Renal pelvis (tissue), 12 donors: ENCODE results near the gene ZMYND10. TPM values are rescaled to one million over a fixed set of nuclear protein-coding genes. Genes with fewer than 3 reads are reported as not detected.
A peak's percentile ranks its signal among the peaks of the same experiment; 100 is the strongest.

ENCODE experiments used
- DNase-seq: peaks from one replicate; pipeline ENCODE4 v3.0.0-alpha.2; 2013
- long read RNA-seq, 16 experiments: transcript quantifications; one replicate each; lab custom pipeline, GENCODE V29; 2026
- polyA plus RNA-seq, 3 donors: library from polyadenylated mRNA; unstranded; fragments of 120-200 nt; gene quantifications; one replicate each; pipeline ENCODE4 v1.2.1, GENCODE V29; 2013; ENCODE audit not compliant: insufficient read length in 3 of 3

ZMYND10 gene
- 1 to 10 TPM; 3.4 to 4.5 (median 3.9) TPM for polyA plus RNA-seq
- long read RNA-seq, donor 1, partial matches to known transcripts = 41 of 63 reads
- long read RNA-seq, donor 1, other reads (novel, unspliced or antisense) = 22 of 63 reads
- long read RNA-seq, donor 2, partial matches to known transcripts = 0 of 21 reads
- long read RNA-seq, donor 2, other reads (novel, unspliced or antisense) = 21 of 21 reads
- long read RNA-seq, donor 3 = 0 reads
- long read RNA-seq, donor 4, partial matches to known transcripts = 0 of 1 reads
- long read RNA-seq, donor 4, other reads (novel, unspliced or antisense) = 0 of 1 reads
- long read RNA-seq, donor 5 = 0 reads
- long read RNA-seq, donor 6 = 0 reads
- long read RNA-seq, donor 7 = 0 reads
- long read RNA-seq, donor 8 = 0 reads
- long read RNA-seq, donor 9, partial matches to known transcripts = 50 of 70 reads
- long read RNA-seq, donor 9, other reads (novel, unspliced or antisense) = 19 of 70 reads
- long read RNA-seq, donor 10 = 0 reads
- long read RNA-seq, donor 11 = 0 reads
- long read RNA-seq, donor 12 = 0 reads
- long read RNA-seq, donor 13 = 0 reads
- long read RNA-seq, donor 14 = 0 reads
- long read RNA-seq, donor 15 = 0 reads
- long read RNA-seq, donor 16, partial matches to known transcripts = 0 of 3 reads
- long read RNA-seq, donor 16, other reads (novel, unspliced or antisense) = 0 of 3 reads

- no peak for DNase-seq
Observed at GRCh38 chr3:50345586-50346234, at the start of gene ZMYND10. ZMYND10 (minus strand) TSS chr3:50345732; CDS start chr3:50345579, 153 bp downstream.

- no peak for DNase-seq
Observed at GRCh38 chr3:50393061-50393460, 47.5 kb upstream of the ZMYND10 start.

- DNase-seq = no peak
Observed at GRCh38 chr3:50392101-50392715, 46.7 kb upstream of the ZMYND10 start.

GRCh38 chr3:50390508-50391224 lies 45.1 kb upstream of the ZMYND10 start:
- no peak for DNase-seq

- DNase-seq = no peak
Observed at GRCh38 chr3:50389414-50389767, 43.9 kb upstream of the ZMYND10 start.

GRCh38 chr3:50388720-50389413 lies 43.3 kb upstream of the ZMYND10 start:
- DNase-seq = no peak

GRCh38 chr3:50388016-50388719 lies 42.6 kb upstream of the ZMYND10 start:
- no peak for DNase-seq

- DNase-seq = no peak
Observed at GRCh38 chr3:50385754-50386153, 40.2 kb upstream of the ZMYND10 start.

GRCh38 chr3:50383750-50384149 lies 38.2 kb upstream of the ZMYND10 start:
- DNase-seq = no peak

GRCh38 chr3:50382722-50383121 lies 37.2 kb upstream of the ZMYND10 start:
- DNase-seq = no peak

GRCh38 chr3:50381383-50381782 lies 35.9 kb upstream of the ZMYND10 start:
- DNase-seq = peak; percentile 69

- no peak for DNase-seq
Observed at GRCh38 chr3:50380405-50381085, 35.0 kb upstream of the ZMYND10 start.

- DNase-seq = no peak
Observed at GRCh38 chr3:50378757-50379156, 33.2 kb upstream of the ZMYND10 start.

- no peak for DNase-seq
Observed at GRCh38 chr3:50378024-50378423, 32.5 kb upstream of the ZMYND10 start.

GRCh38 chr3:50375258-50375931 lies 29.9 kb upstream of the ZMYND10 start:
- no peak for DNase-seq

- DNase-seq = no peak
Observed at GRCh38 chr3:50374363-50375257, 29.1 kb upstream of the ZMYND10 start.

- no peak for DNase-seq
Observed at GRCh38 chr3:50373146-50374051, 27.9 kb upstream of the ZMYND10 start.
